Fibroblast of peridontal ligament (primary cell): ENCODE data around the gene AHCY.

Experiments used
- DNase-seq: peaks from one replicate; pipeline ENCODE4 v3.0.0-alpha.2; 2010; ENCODE audit errors: extremely low read depth

The AHCY gene

GRCh38 chr20:34324541-34324940 is 21.4 kb upstream of the AHCY start:
- DNase-seq = no peak

DNA sequence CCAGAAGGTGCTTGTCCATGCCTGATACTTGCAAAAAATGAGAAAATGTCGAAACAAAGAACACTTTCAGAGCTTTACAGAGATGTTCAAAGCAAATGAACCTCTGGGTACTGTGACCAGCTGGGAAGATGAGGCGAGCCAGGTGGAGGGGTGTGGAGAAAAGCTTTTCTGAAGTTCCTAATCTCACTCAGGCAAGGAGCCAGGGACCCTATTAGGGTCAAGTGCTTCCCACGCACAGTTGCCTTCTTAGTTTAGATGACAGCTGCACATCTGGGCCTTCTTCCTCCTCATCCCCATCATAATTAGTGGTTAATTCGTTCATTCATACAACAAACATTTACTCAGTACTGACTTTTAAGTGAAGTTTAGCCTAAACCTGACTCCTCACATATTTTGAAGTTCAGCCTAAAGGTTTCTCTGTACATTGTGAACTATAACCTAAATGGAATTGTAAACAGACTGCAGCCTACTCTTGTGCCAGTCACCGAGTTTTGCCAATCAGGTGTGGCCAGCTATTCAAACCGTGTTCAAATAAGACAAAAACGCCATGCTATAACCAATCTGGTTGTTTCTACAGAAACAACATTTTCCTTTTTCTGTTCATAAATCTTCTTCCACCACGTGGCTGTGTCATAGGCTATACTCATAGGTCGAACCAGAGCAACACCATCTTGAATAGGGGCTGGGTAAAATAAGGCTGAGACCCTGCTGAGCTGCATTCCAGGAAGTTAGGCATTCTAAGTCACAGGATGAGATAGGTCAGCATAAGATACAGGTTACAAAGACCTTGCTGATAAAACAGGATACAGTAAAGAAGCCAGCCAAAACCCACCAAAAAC is 19.3 kb upstream of the AHCY start:
- no peak for DNase-seq

- DNase-seq = no peak
Measured at GRCh38 chr20:34320861-34321260, 17.7 kb upstream of the AHCY start.

GRCh38 chr20:34318609-34319443 is 15.7 kb upstream of the AHCY start:
- DNase-seq = no peak

- peak; percentile 40 for DNase-seq
Measured at GRCh38 chr20:34316196-34316814, 13.2 kb upstream of the AHCY start.

GRCh38 chr20:34315236-34315635 is 12.1 kb upstream of the AHCY start:
- DNase-seq = no peak

DNA sequence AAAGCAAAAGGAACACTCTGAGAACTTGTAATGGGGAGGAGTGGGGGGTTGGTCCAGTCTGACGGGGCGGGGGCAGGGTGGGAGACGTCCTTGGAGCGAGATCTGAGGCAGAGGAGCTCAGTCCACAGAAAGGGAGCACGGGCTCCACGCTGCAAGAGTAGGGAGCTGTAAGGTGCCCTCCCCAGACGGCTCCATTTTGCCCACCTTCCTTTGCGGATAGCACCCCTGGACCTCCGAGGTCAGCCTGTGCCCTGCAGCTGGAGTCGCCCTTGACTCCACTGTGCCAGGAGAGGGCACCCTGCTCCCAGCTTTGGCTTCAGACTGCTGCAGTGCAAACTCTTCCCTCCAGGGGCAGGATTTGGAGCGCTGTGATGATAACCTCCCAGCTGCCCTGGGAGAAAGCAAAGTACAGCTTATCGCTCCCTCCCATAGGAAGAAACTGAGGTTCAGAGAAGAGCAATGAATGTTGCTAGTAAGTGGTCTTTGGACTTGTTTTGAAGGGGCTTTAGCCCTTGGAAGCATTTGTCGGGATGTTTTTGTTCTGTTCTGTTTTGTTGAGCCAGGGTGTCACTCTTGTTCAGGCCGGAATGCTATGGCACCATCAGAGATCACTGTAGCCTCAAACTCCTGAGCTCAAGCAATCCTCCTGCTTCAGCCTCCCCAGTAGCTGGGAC is 9.5 kb upstream of the AHCY start:
- peak; percentile 86 for DNase-seq

- DNase-seq = no peak
Measured at GRCh38 chr20:34312024-34312460, 8.9 kb upstream of the AHCY start.

GRCh38 chr20:34311118-34312023 is 8.2 kb upstream of the AHCY start:
- DNase-seq = no peak

GRCh38 chr20:34310481-34311117 is 7.4 kb upstream of the AHCY start:
- DNase-seq = no peak

GRCh38 chr20:34309691-34310090 is 6.5 kb upstream of the AHCY start:
- no peak for DNase-seq

- DNase-seq = no peak
Measured at GRCh38 chr20:34305333-34306230, 2.4 kb upstream of the AHCY start.

DNA sequence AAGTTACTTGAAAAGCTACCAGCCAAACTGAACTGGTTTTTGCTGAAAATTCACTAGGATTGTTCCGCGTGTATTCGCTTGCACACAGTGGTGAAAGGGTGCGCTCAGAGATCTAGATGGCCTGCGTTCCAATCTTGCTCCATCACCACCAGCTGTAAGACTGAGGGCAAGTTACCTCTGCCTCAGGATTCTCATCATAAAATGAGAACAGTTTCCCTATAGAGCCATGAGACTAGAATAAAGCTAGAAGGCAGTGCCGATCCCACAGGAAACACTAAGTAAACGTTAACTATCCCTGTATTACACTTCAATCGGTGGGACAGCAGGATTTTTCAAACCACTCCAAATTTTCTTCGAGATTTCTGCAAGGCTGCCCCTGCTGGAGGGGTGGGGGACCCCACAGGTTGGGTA is 838 bp downstream of the AHCY start:
- peak; percentile 44 for DNase-seq

- no peak for DNase-seq
Measured at GRCh38 chr20:34301587-34302311, 1.4 kb downstream of the AHCY start.

- DNase-seq = no peak
Measured at GRCh38 chr20:34300809-34301586, 2.2 kb downstream of the AHCY start.

GRCh38 chr20:34300256-34300806 is 2.8 kb downstream of the AHCY start:
- DNase-seq = peak; percentile 55

DNA sequence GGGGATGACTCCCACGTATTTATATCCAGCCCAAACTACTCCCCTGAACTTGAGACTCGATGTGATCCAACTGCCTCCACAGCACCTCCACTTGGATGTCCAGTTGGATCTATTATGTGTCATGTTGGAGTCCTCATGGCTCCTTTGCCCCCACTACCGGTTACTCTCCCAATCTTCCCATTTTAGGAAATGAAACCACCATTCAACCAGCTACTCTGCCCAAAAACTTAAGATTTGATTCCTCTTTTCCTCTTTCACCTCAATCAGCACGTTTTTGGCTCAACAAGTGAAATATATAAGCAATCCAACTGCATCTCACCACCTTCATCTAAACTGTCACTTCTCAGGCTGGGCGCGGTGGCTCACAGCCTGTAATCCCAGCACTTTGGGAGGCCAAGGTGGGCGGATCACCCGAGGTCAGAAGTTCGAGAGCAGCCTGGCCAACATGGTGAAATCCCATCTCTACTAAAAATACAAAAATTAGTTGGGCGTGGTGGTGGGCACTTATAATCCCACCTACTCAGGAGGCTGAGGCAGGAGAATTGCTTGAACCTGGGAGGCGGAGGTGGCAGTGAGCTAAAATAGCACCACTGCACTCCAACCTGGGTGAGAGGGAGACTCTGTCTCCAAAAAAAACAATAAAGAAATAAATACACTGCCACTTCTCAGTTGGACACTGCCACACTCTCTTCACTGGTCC is 3.4 kb downstream of the AHCY start:
- DNase-seq = no peak
